Smooth muscle cell of the brain vasculature (primary cell): ENCODE measurements around the gene EPB41L5.
"Not testable (repeated sequence)": the region's sequence is repeated elsewhere in the genome, so short reads cannot be mapped to it uniquely, and the experiment has no call there.

Experiments used
- DNase-seq: peaks from one replicate; pipeline ENCODE4 v3.0.0-alpha.2; 2012; ENCODE audit warnings: low read depth, low spot score

EPB41L5 gene

GRCh38 chr2:120141300-120142069, 128.6 kb downstream of the EPB41L5 start:
- DNase-seq = no peak

- no peak for DNase-seq
Measured at GRCh38 chr2:120142528-120143219, 129.8 kb downstream of the EPB41L5 start.

DNA sequence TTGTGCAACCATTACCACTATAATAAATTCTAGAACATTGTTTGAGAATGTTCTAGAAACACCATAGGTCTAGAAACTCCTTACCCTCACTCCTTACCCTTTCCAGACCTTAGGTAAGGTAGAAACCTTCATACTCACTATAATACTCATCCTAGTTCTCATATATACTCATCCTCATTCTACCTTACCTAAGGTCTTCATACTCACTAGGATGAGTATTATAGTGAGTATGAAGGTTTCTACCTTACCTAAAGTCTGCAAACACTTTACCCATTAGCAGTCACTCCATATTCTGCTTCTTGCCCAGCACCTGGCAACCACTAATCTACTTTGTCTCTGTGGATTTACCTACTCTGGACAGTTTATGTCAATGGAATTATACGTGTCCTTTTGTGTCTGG, 135.4 kb downstream of the EPB41L5 start:
- no peak for DNase-seq

DNA sequence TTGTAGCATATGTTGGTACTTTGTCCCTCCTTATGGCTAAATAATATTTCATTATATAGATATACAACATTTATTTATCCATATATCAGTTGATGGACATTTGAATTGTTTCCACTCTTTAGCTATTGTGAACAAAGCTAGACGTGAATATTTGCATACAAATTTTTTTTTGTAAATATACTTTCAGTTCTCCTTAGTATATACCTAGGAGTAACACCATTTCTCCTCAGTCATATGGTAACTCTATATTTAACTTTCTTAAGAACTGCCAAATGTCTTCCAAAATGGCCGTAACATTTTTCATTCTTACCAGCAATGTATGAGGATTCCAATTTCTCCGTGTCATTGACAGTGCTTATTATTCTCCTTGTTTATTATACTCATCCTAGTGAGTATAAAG, 135.8 kb downstream of the EPB41L5 start:
- no peak for DNase-seq

DNA sequence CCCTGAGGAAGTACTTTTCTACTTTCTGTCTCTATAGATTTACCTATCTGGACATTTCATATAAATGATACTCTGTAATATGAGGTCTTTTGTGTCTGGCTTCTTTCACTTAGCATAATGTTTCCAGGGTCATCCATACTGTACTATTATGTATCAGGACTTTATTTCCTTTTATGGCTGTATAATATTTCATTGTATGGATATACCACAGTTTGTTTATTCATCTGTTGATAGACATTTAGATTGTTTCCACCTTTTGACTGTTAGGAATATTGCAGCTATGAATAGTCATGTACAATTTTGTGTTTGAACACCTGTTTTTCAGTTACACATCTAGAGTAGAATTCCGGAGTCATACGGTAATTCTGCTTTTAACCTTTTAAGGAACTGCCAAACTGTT, 136.5 kb downstream of the EPB41L5 start:
- DNase-seq = no peak

DNA sequence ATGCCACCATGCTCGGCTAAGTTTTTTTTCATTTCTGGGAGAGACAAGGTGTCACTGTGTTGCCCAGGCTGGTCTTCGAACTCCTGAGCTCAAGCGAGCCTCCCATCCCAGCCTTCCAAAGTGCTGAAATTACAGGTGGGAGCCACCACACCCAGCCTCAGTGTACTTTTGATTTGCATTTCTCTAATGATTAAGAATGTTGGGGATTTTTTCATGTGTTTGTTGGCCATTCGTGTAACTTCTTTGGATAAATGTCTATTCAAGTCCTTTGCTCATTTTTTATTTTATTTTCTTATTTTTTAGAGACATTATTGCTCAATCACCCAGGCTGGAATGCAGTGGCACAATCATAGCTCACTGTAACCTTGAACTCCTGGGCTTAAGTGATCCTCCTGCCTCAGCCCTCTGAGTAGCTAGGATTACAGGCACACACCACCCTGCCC, 137.2 kb downstream of the EPB41L5 start:
- no peak for DNase-seq

DNA sequence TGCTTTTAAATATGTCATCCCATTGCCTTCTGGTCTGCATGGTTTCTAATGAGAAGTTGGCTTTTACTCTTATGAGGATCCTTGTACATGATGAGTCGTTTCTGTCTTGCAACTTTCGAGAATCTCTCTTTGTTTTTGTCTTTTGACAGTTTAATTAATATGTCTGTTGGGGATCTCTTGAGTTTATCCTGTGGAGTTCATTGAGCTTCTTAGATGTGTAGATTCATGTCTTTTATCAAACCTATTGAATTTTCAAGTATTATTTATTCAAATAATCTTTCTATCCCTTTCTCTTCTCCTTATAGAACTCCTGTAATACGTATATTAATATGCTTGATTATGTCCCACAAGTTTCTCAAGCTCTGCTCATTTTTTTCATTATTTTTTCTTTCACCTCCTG, 142.4 kb downstream of the EPB41L5 start:
- DNase-seq = no peak

GRCh38 chr2:120158658-120159057, 145.8 kb downstream of the EPB41L5 start:
- not testable (repeated sequence) for DNase-seq

- DNase-seq = no peak
Measured at GRCh38 chr2:120161190-120161589, 148.3 kb downstream of the EPB41L5 start.

DNA sequence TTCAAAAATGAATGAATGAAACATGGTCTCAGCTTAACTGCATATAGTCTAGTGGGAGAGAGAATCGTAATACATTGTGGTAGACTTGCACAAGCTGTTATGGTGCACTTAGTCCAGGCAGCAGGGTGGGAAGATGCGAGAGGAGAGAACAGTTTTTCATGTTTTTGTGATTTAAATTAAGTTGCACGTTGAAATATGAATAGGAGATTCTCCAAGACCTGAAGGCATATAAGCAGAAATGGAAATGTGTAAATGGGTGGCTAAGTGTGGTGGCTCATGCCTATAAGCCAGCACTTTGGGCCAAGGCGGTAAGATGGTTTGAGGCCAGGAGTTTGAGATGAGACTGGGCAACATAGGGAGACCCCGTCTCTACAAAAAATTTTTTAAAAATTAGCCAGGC, 149.8 kb downstream of the EPB41L5 start:
- no peak for DNase-seq

DNA sequence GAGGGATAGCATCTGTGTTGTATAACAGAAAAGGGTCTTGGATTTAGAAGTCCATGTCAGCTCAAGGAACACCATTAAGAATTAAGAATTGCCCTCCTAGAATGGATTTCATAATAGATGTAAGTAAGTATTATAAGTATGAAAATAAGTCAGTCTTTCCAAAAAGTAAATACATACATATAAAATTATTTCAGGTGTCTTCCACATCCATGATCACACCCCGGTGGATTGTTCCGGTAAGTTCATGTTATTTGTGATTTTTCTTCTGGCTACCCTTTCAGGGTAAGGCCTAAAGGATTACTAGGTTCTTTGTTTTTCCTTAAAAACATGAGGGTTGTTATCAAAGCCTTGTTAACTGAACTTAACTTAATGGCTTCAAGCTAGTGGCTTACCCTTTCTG, 154.4 kb downstream of the EPB41L5 start:
- DNase-seq = no peak

GRCh38 chr2:120169020-120169419, 156.1 kb downstream of the EPB41L5 start:
- no peak for DNase-seq

DNA sequence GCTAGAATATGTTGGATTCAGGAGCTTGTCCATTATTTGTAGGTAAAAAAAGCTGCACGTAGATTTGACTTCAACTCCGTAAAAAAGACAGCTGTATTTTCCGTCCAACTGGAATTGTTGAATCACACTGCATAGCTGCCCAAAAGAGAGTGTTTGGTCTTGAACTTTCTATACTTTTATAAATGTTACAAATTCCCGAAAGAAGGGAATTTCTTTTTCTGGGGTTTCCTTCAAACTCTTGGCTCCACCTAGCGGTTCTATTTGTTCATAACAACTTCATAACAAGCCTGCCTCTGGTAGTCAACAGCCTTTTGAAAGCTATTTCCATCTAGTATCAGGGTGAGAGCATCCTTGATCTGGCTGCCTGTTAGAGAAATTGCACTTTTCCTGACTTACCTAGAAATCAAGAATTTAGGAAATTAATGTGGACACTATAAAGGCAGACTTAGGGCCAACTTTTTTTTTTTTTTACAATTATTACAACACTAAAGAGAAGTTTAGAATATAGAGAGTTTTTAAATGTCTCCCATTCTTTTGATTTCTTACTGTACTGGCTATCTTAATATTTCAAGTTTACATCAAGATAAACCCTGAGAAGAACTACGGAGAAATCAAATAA, 162.2 kb downstream of the EPB41L5 start:
- peak; percentile 35 for DNase-seq

DNA sequence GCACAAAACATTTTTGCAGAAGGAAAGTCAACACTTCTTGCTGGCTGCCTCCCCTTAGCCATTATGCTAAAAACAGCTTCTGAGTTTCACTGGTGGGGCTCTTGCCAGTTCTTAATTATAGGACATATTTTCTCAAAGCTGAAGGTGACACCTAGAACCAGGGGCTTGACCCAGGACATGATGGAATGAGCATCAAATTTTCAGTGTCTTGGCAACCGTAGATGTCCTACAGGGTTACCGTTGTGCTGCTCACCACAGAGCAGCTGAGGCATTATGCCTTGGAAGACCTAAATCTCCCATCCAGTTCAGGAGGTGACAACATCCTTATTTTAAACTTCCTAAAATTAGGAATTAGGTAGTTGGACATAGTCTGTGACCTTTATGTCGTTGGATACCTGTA, 163.6 kb downstream of the EPB41L5 start:
- no peak for DNase-seq

DNA sequence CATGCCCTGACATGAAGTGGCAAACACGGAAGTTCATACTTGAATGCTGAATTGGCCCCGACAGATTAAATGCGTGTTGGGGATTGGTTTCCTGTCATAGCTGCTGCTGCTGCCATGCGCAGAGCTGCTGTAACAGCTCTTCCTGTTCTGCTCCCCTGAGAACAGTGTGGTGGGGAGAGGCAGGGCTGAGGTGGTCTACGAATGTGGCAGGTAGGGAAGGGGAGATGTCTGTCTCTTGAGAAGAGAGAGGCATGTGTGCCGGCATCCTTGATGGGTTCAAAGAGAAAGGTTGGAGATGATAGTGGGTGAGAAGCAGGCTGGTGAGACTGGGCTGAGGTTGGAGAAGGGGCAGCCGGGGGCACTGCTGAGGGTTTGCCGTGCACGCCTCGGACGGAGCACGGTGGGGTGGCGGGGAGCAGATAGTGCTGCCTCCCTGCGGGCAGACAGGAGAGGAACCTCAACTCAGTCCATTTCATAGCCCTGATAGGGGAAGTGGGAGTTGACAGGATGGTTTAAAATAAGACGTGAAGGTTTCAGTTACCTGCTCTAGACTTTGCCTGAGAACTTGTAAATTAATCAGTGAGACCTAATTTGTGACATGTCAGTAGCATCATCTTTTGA, 164.2 kb downstream of the EPB41L5 start:
- no peak for DNase-seq

- no peak for DNase-seq
Measured at GRCh38 chr2:120177973-120178372, 165.1 kb downstream of the EPB41L5 start.

- no peak for DNase-seq
Measured at GRCh38 chr2:120179396-120179795, 166.5 kb downstream of the EPB41L5 start.

DNA sequence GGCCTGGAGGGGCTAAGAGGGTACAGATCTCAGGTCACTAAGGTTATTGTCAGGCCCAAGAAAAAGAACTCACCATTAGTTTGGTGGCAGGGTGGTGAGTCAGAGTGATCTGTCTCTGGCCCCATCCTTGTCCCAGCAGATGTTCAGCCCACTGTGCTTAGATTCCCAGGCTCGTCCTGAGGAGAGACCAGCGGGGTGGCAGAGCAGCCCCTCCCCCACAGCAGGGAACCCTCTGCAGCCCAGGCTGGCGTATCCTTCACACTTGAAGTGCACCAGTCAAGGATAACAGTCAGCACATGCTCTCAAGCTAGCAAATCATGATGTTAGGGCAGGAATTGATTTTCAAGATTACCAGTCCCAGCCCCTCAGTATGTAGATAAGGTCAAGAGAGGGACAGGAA, 167.2 kb downstream of the EPB41L5 start:
- DNase-seq = peak; percentile 29

DNA sequence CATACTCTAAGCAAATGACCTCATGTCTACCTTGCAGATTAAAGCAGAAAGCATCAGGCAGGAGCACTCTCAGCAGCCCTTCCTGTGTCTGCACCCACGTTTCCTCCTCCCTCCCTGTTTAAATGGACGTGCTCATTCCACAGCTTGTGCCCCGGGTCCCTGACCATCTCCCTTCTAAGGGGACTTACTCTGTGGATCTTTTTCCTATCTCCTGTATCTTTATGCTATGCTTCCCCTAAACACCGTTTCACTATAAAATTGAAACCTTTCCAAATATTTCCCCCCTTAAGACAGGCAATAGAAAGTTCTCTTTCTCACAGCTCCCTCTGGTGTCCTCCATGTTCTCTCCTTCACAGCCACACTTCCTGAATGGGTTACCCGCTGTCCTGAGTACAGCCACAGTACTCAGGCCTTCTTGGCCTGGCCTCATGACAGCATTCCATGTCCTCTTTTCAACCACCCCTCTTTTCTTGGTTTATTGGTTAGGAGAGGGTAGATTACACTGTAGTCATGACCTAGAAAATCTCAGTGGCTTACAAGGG, 169.2 kb downstream of the EPB41L5 start:
- DNase-seq = no peak

DNA sequence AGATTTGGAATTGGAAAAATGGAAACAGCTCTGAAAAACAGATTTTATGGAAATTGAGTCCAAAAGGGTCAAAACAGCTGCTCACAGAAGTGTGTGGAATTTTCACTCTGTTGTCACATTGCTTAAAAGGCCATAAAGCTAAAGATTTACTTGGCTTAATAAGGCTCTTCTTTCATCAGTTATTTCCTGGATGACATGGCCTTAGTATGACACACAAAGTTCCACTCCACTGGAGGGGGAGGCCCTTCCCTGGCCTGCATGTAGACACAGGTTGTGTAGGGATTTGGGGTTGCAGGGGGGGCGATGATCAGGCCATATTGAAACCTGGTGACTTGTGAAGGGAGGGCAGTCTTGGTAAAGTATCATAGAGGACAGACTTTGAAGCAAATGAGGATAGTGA, 176.3 kb downstream of the EPB41L5 start:
- no peak for DNase-seq

DNA sequence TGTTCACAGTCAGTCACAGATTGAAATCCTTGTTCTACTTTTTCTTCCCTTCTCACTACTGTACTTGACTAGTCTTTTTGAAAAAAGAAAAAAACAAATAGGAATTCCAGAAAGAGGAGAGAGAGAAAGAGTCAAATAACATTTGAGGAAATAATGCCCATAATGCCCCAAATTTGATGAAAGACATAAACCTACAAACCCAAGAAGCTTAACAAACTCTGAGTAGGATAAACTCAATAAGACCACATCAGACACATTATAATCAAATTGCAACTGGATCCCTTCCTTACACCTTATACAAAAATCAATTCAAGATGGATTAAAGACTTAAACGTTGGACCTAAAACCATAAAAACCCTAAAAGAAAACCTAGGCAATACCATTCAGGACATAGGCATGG, 179.4 kb downstream of the EPB41L5 start:
- DNase-seq = no peak

DNA sequence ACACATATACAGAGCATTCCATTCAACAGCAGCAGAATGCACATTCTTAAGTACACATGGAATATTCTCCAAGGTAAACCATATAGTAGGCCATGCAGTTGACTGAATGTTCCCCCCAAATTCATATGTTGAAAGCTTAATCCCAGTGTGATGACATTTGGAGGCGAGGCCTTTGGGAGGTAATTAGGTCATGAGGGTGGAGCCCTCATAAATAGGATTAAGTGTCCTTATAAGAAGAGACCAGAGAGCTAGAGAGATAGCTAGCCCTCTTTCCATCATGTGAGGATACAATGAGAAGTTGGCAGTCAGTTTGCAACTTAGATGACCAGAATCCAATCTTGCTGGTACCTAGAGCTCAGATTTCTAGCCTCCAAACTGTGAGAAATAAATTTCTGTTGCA, 182.7 kb downstream of the EPB41L5 start:
- no peak for DNase-seq
